Panc1 (cell line): Measurements from ENCODE around the gene LDB3. TPM values are rescaled to one million over a fixed set of nuclear protein-coding genes. Genes with fewer than 3 reads are reported as not detected.

Experiments
- ATAC-seq: fragments of 200-7000 bp; cut with Tn5 transposase; 2 replicates; pipeline ENCODE4 v1.9.1; 2020; ENCODE audit warnings: mild to moderate bottlenecking, moderate library complexity
- BruUV-seq: library from RNA; stranded (reverse); fragments of 400-500 nt; replicated peaks from 2 replicates; lab custom pipeline; 2021; lab: Mats Ljungman, UMichigan
- CTCF ChIA-PET: fragments of 300-600 bp; sonication (Branson Sonifier 250); formaldehyde crosslinking; loops from one replicate; lab custom pipeline; 2022; ENCODE audit warnings: antibody characterized with exemption; lab: Charles Lee
- POLR2A ChIA-PET: fragments of 300-600 bp; sonication (Branson Sonifier 250); formaldehyde crosslinking; loops from one replicate; lab custom pipeline; 2022; ENCODE audit warnings: antibody characterized with exemption; lab: Charles Lee
- DNase-seq: peaks from one replicate; pipeline ENCODE4 v3.0.0-alpha.2; 2010; ENCODE audit warnings: low read depth, low spot score
- H3K27ac ChIP-seq: 2 replicates; pipeline ENCODE4 v1.5.1; 2011; ENCODE audit warnings: mild to moderate bottlenecking, low read length, inconsistent platforms
- H3K27me3 ChIP-seq: fragments of 200-500 bp; sonication (Bioruptor generic); 2 replicates; pipeline ENCODE4 v1.6.0; 2014; ENCODE audit warnings: low read length, inconsistent platforms; ENCODE audit not compliant: control insufficient read depth, insufficient read depth
- H3K36me3 ChIP-seq: fragments of 200-500 bp; sonication (Bioruptor generic); 2 replicates; pipeline ENCODE4 v1.5.1; 2014; ENCODE audit warnings: inconsistent platforms, mild to moderate bottlenecking, low read length, moderate library complexity; ENCODE audit not compliant: control insufficient read depth, insufficient read depth
- H3K4me1 ChIP-seq: 2 replicates; pipeline ENCODE4 v1.5.1; 2011; ENCODE audit warnings: inconsistent platforms, mild to moderate bottlenecking, low read length, moderate library complexity; ENCODE audit not compliant: control insufficient read depth, insufficient read depth
- H3K4me3 ChIP-seq, 2 experiments: 2 replicates each; pipeline ENCODE4 v1.5.1; 2011 to 2012; ENCODE audit warnings: low read depth in 2 of 2, low read length in 2 of 2, mild to moderate bottlenecking in 2 of 2, inconsistent platforms in 1 of 2, moderate library complexity in 1 of 2
- H3K9me3 ChIP-seq: fragments of 200-500 bp; sonication (Bioruptor generic); 2 replicates; pipeline ENCODE4 v1.5.1; 2014; ENCODE audit warnings: low read depth, mild to moderate bottlenecking, inconsistent platforms, low read length, moderate library complexity; ENCODE audit not compliant: control insufficient read depth, insufficient read depth
- POLR2AphosphoS5 ChIP-seq: IDR thresholded peaks from 2 replicates; pipeline ENCODE4 v1.6.1; 2012; ENCODE audit warnings: mild to moderate bottlenecking, low read depth, low read length, moderate library complexity
- REST ChIP-seq, 2 experiments: IDR thresholded peaks; 2 replicates each; pipeline ENCODE4 v1.6.1; 2011 to 2012; ENCODE audit warnings: low read depth in 2 of 2, control low read depth in 1 of 2, low read length in 1 of 2, mild to moderate bottlenecking in 1 of 2, moderate library complexity in 1 of 2; ENCODE audit not compliant: insufficient read depth in 1 of 2
- SIN3A ChIP-seq: IDR thresholded peaks from 2 replicates; pipeline ENCODE4 v1.6.1; 2012; ENCODE audit warnings: low read depth, mild to moderate bottlenecking, low read length, moderate library complexity, borderline replicate concordance; ENCODE audit not compliant: insufficient read depth
- TCF7L2 ChIP-seq: IDR thresholded peaks from 2 replicates; pipeline ENCODE4 v1.6.1; 2011; ENCODE audit warnings: mild to moderate bottlenecking, low read depth, low read length, inconsistent platforms
- in situ Hi-C: cut with HindIII; loops from 2 replicates; pipeline ENCODE4 v1.10.0; 2016; ENCODE audit warnings: low sequenced_read_pairs, low pct_unique_long_range_greater_than_20kb
- intact Hi-C: fragments of 100-400 bp; cut with micrococcal nuclease; formaldehyde crosslinking; loops from one replicate; pipeline ENCODE4 v1.10.0; 2022; ENCODE audit not compliant: unreplicated experiment
- total RNA-seq: library from RNA; stranded (reverse); gene quantifications from one replicate; pipeline ENCODE4 v1.2.1, GENCODE V29; 2021; ENCODE audit not compliant: unreplicated experiment
- TF ChIP-seq, protein P1 (sequence below): fragments of 450-650 bp; IDR thresholded peaks from 2 replicates; pipeline ENCODE4 v1.5.1; 2017; ENCODE audit warnings: mild to moderate bottlenecking

LDB3 gene
- total RNA-seq, 1 experiment from 2014 or later: 0.15 TPM

- no peak overlapping the region for H3K27ac ChIP-seq
- H3K36me3 ChIP-seq: no peaks in the 10 kb centered on the region
- POLR2A ChIA-PET: no interaction called here
- ATAC-seq (no peak), DNase-seq (no peak)
- intact Hi-C loops: no loop called here
- in situ Hi-C loops: no loop called here
- no peaks in the 10 kb centered on the region for H3K9me3 ChIP-seq
- BruUV-seq: no TSS peak
- no peaks in the 10 kb centered on the region for H3K27me3 ChIP-seq
- no peak overlapping the region for H3K4me3 ChIP-seq
- no peak for TF ChIP-seq SIN3A
- TF ChIP-seq TCF7L2: no peak
- TF ChIP-seq, protein P1, sequence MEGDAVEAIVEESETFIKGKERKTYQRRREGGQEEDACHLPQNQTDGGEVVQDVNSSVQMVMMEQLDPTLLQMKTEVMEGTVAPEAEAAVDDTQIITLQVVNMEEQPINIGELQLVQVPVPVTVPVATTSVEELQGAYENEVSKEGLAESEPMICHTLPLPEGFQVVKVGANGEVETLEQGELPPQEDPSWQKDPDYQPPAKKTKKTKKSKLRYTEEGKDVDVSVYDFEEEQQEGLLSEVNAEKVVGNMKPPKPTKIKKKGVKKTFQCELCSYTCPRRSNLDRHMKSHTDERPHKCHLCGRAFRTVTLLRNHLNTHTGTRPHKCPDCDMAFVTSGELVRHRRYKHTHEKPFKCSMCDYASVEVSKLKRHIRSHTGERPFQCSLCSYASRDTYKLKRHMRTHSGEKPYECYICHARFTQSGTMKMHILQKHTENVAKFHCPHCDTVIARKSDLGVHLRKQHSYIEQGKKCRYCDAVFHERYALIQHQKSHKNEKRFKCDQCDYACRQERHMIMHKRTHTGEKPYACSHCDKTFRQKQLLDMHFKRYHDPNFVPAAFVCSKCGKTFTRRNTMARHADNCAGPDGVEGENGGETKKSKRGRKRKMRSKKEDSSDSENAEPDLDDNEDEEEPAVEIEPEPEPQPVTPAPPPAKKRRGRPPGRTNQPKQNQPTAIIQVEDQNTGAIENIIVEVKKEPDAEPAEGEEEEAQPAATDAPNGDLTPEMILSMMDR: no peak
- TF ChIP-seq REST (IDR thresholded peaks at IDR 0.05; ENCODE audit: insufficient read depth in 1 of 2, low read depth in 2 of 2, low read length in 1 of 2): no peak
- no peak for TF ChIP-seq POLR2AphosphoS5
- H3K4me1 ChIP-seq: peaks cover 8% of the 10 kb centered on the region
- CTCF ChIA-PET: no interaction called here
Measured at GRCh38 chr10:86705139-86705538, 36.8 kb downstream of the LDB3 start.

DNA sequence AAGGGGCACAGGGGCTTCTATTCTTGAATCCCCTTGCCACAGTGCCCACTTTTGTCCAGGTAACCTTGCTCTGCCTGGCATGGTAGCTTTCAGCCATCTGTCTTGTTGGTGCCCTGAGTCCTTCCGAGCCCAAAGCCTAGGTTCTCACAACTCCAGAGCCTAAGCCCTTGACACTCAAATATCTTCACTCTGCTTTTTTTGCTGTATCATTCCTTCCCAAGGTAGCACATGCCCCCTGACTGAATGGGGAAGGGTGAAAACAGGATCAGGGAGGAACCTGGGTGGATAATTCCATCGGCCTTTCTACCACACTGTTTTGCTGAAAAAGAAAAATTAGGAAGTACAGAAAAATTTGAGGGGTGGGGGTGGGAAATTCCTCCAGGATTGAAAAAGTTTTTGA, 37.6 kb downstream of the LDB3 start:
- DNase-seq: no peak

More for the DNA sequence above, 37.6 kb downstream of the LDB3 start:
- CTCF ChIA-PET: no interaction called here
- Histone ChIP-seq H3K4me3 (no peak overlapping the region), H3K27ac (no peak overlapping the region), H3K27me3 (no peaks in the 10 kb centered on the region), H3K36me3 (no peaks in the 10 kb centered on the region), H3K9me3 (no peaks in the 10 kb centered on the region), H3K4me1 (peaks cover 15% of the 10 kb centered on the region)
- POLR2A ChIA-PET: no interaction called here
- no TSS peak for BruUV-seq
- no peak for TF ChIP-seq TCF7L2
- TF ChIP-seq SIN3A: no peak
- no peak for TF ChIP-seq REST (IDR thresholded peaks at IDR 0.05; ENCODE audit: insufficient read depth in 1 of 2, low read depth in 2 of 2, low read length in 1 of 2)
- TF ChIP-seq, protein P1: no peak
- no peak for TF ChIP-seq POLR2AphosphoS5
- no peak for ATAC-seq
- in situ Hi-C loops (no loop called here), intact Hi-C loops (no loop called here)
